Gastrocnemius medialis (tissue), 4 donors: ENCODE measurements around the gene DPYSL3. TPM values are rescaled to one million over a fixed set of nuclear protein-coding genes. Genes with fewer than 3 reads are reported as not detected.
"Not testable (repeated sequence)": the region's sequence is repeated elsewhere in the genome, so short reads cannot be mapped to it uniquely, and the experiment has no call there.

ENCODE experiments used
- ATAC-seq, 2 donors: fragments of 150-250 bp; one replicate each; pipeline ENCODE4 v1.9.1; 2016
- DNase-seq, 2 donors: peaks; one replicate each; pipeline ENCODE4 v3.0.0-alpha.2; 2019
- H3K27ac ChIP-seq, 4 donors: fragments of 200-600 bp; sonication (generic); 1 replicate in 1 of 4; 2 replicates in 3 of 4; pipeline ENCODE4 v1.5.1; 2016 to 2018; ENCODE audit warnings: mild to moderate bottlenecking in 2 of 4, moderate library complexity in 1 of 4
- H3K27me3 ChIP-seq, 3 donors: fragments of 200-600 bp; sonication (generic) in 2 of 3; 1 replicate in 1 of 3; 2 replicates in 2 of 3; pipeline versions ENCODE4 v1.5.1 to v1.6.0; 2016 to 2019; ENCODE audit warnings: mild to moderate bottlenecking in 1 of 3, moderate library complexity in 1 of 3
- H3K36me3 ChIP-seq, 2 donors: fragments of 200-600 bp; sonication (generic) in 1 of 2; one replicate each; pipeline ENCODE4 v1.5.1; 2017 to 2018
- H3K4me1 ChIP-seq, 2 donors: fragments of 200-600 bp; sonication (generic) in 1 of 2; one replicate each; pipeline ENCODE4 v1.5.1; 2016 to 2017; ENCODE audit warnings: mild to moderate bottlenecking in 2 of 2
- H3K4me3 ChIP-seq, 4 donors: fragments of 200-600 bp; sonication (generic) in 3 of 4; 1 replicate in 1 of 4; 2 replicates in 3 of 4; pipeline ENCODE4 v1.5.1; 2016 to 2019; ENCODE audit warnings: mild to moderate bottlenecking in 2 of 4
- H3K9me3 ChIP-seq, 3 donors: fragments of 200-600 bp; sonication (generic) in 2 of 3; 1 replicate in 1 of 3; 2 replicates in 2 of 3; pipeline ENCODE4 v1.5.1; 2016 to 2019
- CTCF ChIP-seq, 5 experiments: fragments of 450-650 bp in 3 of 5; fragments of 200-600 bp in 2 of 5; sonication (generic) in 2 of 5; IDR thresholded peaks in 4 of 5; conservative IDR thresholded peaks in 1 of 5; 1 replicate in 4 of 5; 2 replicates in 1 of 5; pipeline ENCODE4 v1.5.1; 2016 to 2019; ENCODE audit warnings: antibody characterized with exemption in 5 of 5, mild to moderate bottlenecking in 3 of 5, moderate library complexity in 3 of 5
- POLR2A ChIP-seq, 2 donors: fragments of 450-650 bp; IDR thresholded peaks; one replicate each; pipeline ENCODE4 v1.6.1; 2017; ENCODE audit warnings: antibody characterized with exemption in 2 of 2, mild to moderate bottlenecking in 2 of 2, moderate library complexity in 2 of 2
- in situ Hi-C, 4 donors: fragments of 200-750 bp; cut with MboI; loops; one replicate each; pipeline versions ENCODE4 v1.15.0 to v1.8.0; 2017; ENCODE audit warnings: low sequenced_read_pairs in 4 of 4
- intact Hi-C: fragments of 100-400 bp; cut with DNase I; formaldehyde crosslinking; loops from one replicate; pipeline ENCODE4 v1.15.1; 2023; ENCODE audit warnings: low total_unique reads
- total RNA-seq, 4 donors: library from RNA; depleted of rRNA; stranded (reverse); fragments of >200 nt; gene quantifications; one replicate each; pipeline versions ENCODE4 v1.1.0 to v1.2.3, GENCODE V29; 2016

DPYSL3 gene
- total RNA-seq, 4 donors from 2014 or later, result 11.7 to 45.8 (median 26.0) TPM

- H3K4me3 ChIP-seq, result peak overlapping the region in 2 of 4 donors; percentile 3 to 10
- H3K36me3 ChIP-seq, result no peaks in the 10 kb centered on the region
- H3K27ac ChIP-seq, result peak overlapping the region; percentile 23 to 56 (median 31)
- H3K27me3 ChIP-seq, result no peaks in the 10 kb centered on the region
- no peak for TF ChIP-seq POLR2A (IDR thresholded peaks at IDR 0.05)
- TF ChIP-seq CTCF (IDR thresholded peaks at IDR 0.05 in 4 of 5, conservative IDR thresholded peaks at IDR 0.05 in 1 of 5), result no peak
- intact Hi-C loops (no loop called here), in situ Hi-C loops (loop anchor here in 3 of 4 donors (10.0 to 25.0 kb wide), 3 partner anchors 92 to 330 kb away; no protein-coding TSS in a partner anchor)
- no peak for DNase-seq
- no peaks in the 10 kb centered on the region for H3K9me3 ChIP-seq
- ATAC-seq, result peak; percentile 24 to 55
- peaks cover 0 to 17% of the 10 kb centered on the region in 2 donors for H3K4me1 ChIP-seq
Observed at GRCh38 chr5:147554261-147554817, 44.5 kb upstream of the DPYSL3 start.

- Histone ChIP-seq H3K4me1 (peaks cover 0 to 17% of the 10 kb centered on the region in 2 donors), H3K4me3 (peak overlapping the region in 2 of 4 donors; percentile 3 to 10), H3K27ac (peak overlapping the region; percentile 23 to 56 (median 31))
- H3K9me3 ChIP-seq, DNase-seq, ATAC-seq, H3K27me3 ChIP-seq, H3K36me3 ChIP-seq, intact Hi-C loops: not testable (repeated sequence)
- in situ Hi-C loops, result loop anchor here in 3 of 4 donors (10.0 to 25.0 kb wide), 3 partner anchors 92 to 329 kb away; no protein-coding TSS in a partner anchor
Observed at GRCh38 chr5:147553817-147554216, 43.9 kb upstream of the DPYSL3 start.

- H3K36me3 ChIP-seq, result no peaks in the 10 kb centered on the region
- DNase-seq (no peak), ATAC-seq (no peak)
- no peaks in the 10 kb centered on the region for H3K9me3 ChIP-seq
- intact Hi-C loops (no loop called here), in situ Hi-C loops (loop anchor here in 3 of 4 donors (10.0 to 25.0 kb wide), 3 partner anchors 91 to 328 kb away; no protein-coding TSS in a partner anchor)
- peaks cover 0 to 17% of the 10 kb centered on the region in 2 donors for H3K4me1 ChIP-seq
- no peak overlapping the region for H3K27ac ChIP-seq
- TF ChIP-seq CTCF (IDR thresholded peaks at IDR 0.05 in 4 of 5, conservative IDR thresholded peaks at IDR 0.05 in 1 of 5) (no peak), POLR2A (IDR thresholded peaks at IDR 0.05) (no peak)
- H3K27me3 ChIP-seq, result no peaks in the 10 kb centered on the region
- no peak overlapping the region for H3K4me3 ChIP-seq
Observed at GRCh38 chr5:147552897-147553296, 43.0 kb upstream of the DPYSL3 start.

GRCh38 chr5:147551677-147552076 is 41.8 kb upstream of the DPYSL3 start:
- TF ChIP-seq CTCF (IDR thresholded peaks at IDR 0.05 in 4 of 5, conservative IDR thresholded peaks at IDR 0.05 in 1 of 5) (no peak), POLR2A (IDR thresholded peaks at IDR 0.05) (no peak)
- H3K4me3 ChIP-seq, result no peak overlapping the region
- intact Hi-C loops (no loop called here), in situ Hi-C loops (loop anchor here in 3 of 4 donors (10.0 to 25.0 kb wide), 3 partner anchors 89 to 327 kb away; no protein-coding TSS in a partner anchor)
- no peaks in the 10 kb centered on the region for H3K27me3 ChIP-seq
- DNase-seq, result no peak
- H3K36me3 ChIP-seq, result no peaks in the 10 kb centered on the region
- H3K27ac ChIP-seq, result peak overlapping the region in 1 of 4 donors; percentile 23
- H3K4me1 ChIP-seq, result peaks cover 0 to 17% of the 10 kb centered on the region in 2 donors
- ATAC-seq, result no peak
- H3K9me3 ChIP-seq, result no peaks in the 10 kb centered on the region

- Histone ChIP-seq H3K36me3 (no peaks in the 10 kb centered on the region), H3K27me3 (no peaks in the 10 kb centered on the region), H3K4me1 (peaks cover 0 to 4% of the 10 kb centered on the region in 2 donors), H3K27ac (no peak overlapping the region), H3K9me3 (no peaks in the 10 kb centered on the region), H3K4me3 (no peak overlapping the region)
- intact Hi-C loops, result no loop called here
- ATAC-seq (peak in 1 of 2 donors; percentile 60), DNase-seq (no peak)
- TF ChIP-seq POLR2A (IDR thresholded peaks at IDR 0.05), result no peak
- no peak for TF ChIP-seq CTCF (IDR thresholded peaks at IDR 0.05 in 4 of 5, conservative IDR thresholded peaks at IDR 0.05 in 1 of 5)
- in situ Hi-C loops, result no loop called here
Observed at GRCh38 chr5:147547730-147548129, 37.9 kb upstream of the DPYSL3 start.
